HCT116 (cell line): ENCODE measurements around the gene LRBA. TPM values are rescaled to one million over a fixed set of nuclear protein-coding genes. Genes with fewer than 3 reads are reported as not detected.
"Not testable (repeated sequence)": the region's sequence is repeated elsewhere in the genome, so short reads cannot be mapped to it uniquely, and the experiment has no call there.

ENCODE experiments used
- ATAC-seq: fragments of 200-7000 bp; cut with Tn5 transposase; 2 replicates; pipeline ENCODE4 v1.9.1; 2020; ENCODE audit warnings: mild to moderate bottlenecking, moderate library complexity
- BruUV-seq: library from RNA; stranded (reverse); fragments of 400-500 nt; replicated peaks from 2 replicates; lab custom pipeline; 2021; lab: Mats Ljungman, UMichigan
- CTCF ChIA-PET: fragments of 300-600 bp; sonication (Branson Sonifier 250); formaldehyde crosslinking; loops from one replicate; lab custom pipeline; 2021; ENCODE audit warnings: antibody characterized with exemption; lab: Charles Lee
- POLR2A ChIA-PET: fragments of 300-600, 350-600 bp; sonication (Branson Sonifier 250); formaldehyde crosslinking; loops from one replicate; lab custom pipeline; 2021; ENCODE audit warnings: antibody characterized with exemption; lab: Charles Lee
- RAD21 ChIA-PET, 2 experiments: fragments of 300-600 bp; sonication (Branson Sonifier 250); formaldehyde crosslinking; loops; one replicate each; lab custom pipeline; 2023; ENCODE audit warnings: low total read pairs in 2 of 2; ENCODE audit not compliant: uncharacterized antibody in 2 of 2, unreplicated experiment in 2 of 2, low non-redundant PET in 1 of 2; lab: Charles Lee
- DNase-seq: peaks from one replicate; pipeline ENCODE4 v3.0.0-alpha.2; 2010; ENCODE audit warnings: low read depth, low spot score
- H2AFZ ChIP-seq: fragments of 200-600 bp; shearing (Covaris generic), sonication (generic); 2 replicates; pipeline ENCODE4 v1.6.1; 2017; ENCODE audit warnings: low read depth, mixed run types, mixed read lengths, antibody characterized with exemption, low read length; ENCODE audit not compliant: poor library complexity, severe bottlenecking
- H3K27ac ChIP-seq: 2 replicates; pipeline ENCODE4 v1.5.1; 2012; ENCODE audit warnings: low read depth, low read length
- H3K27me3 ChIP-seq: fragments of 200-600 bp; sonication (generic); 2 replicates; pipeline ENCODE4 v1.6.1; 2016; ENCODE audit warnings: mixed run types, low read length, mixed read lengths; ENCODE audit not compliant: insufficient read depth
- H3K36me3 ChIP-seq, 2 experiments: fragments of 200-500 bp in 1 of 2; fragments of 200-600 bp in 1 of 2; sonication (Bioruptor generic) in 1 of 2; sonication (generic) in 1 of 2; 2 replicates each; pipeline versions ENCODE4 v1.5.1 to v1.6.1; 2014 to 2016; ENCODE audit warnings: low read length in 2 of 2, inconsistent platforms in 1 of 2, mixed read lengths in 1 of 2, mixed run types in 1 of 2; ENCODE audit not compliant: insufficient read depth in 2 of 2, control insufficient read depth in 1 of 2
- H3K4me1 ChIP-seq, 2 experiments: fragments of 200-600 bp in 1 of 2; sonication (generic) in 1 of 2; 2 replicates each; pipeline versions ENCODE4 v1.5.1 to v1.6.1; 2012 to 2017; ENCODE audit warnings: low read length in 2 of 2, inconsistent platforms in 1 of 2, mild to moderate bottlenecking in 1 of 2, mixed read lengths in 1 of 2, mixed run types in 1 of 2, moderate library complexity in 1 of 2; ENCODE audit not compliant: insufficient read depth in 2 of 2, control insufficient read depth in 1 of 2
- H3K4me2 ChIP-seq: fragments of 200-600 bp; sonication (generic); 2 replicates; pipeline ENCODE4 v1.6.1; 2017; ENCODE audit warnings: mixed run types, low read length, mixed read lengths
- H3K4me3 ChIP-seq, 2 experiments: fragments of 200-600 bp in 1 of 2; sonication (generic) in 1 of 2; replicated peaks in 1 of 2; 2 replicates each; pipeline ENCODE4 v1.5.1; 2011 to 2016; ENCODE audit warnings: low read length in 2 of 2, control low read depth in 1 of 2, low read depth in 1 of 2, mild to moderate bottlenecking in 1 of 2, mixed read lengths in 1 of 2, mixed run types in 1 of 2
- H3K79me2 ChIP-seq: fragments of 200-600 bp; sonication (generic); 2 replicates; pipeline ENCODE4 v1.6.1; 2017; ENCODE audit warnings: mild to moderate bottlenecking, mixed run types, low read length, moderate library complexity, mixed read lengths; ENCODE audit not compliant: insufficient read depth
- H3K9ac ChIP-seq: fragments of 200-600 bp; sonication (generic); 2 replicates; pipeline ENCODE4 v1.6.1; 2016; ENCODE audit warnings: low read length, mixed read lengths
- H3K9me2 ChIP-seq: fragments of 200-600 bp; sonication (generic), shearing (Covaris generic); 2 replicates; pipeline ENCODE4 v1.6.1; 2017; ENCODE audit warnings: mixed run types, mild to moderate bottlenecking, moderate library complexity; ENCODE audit not compliant: insufficient read depth
- H3K9me3 ChIP-seq, 2 experiments: fragments of 200-500 bp in 1 of 2; fragments of 200-600 bp in 1 of 2; sonication (Bioruptor generic) in 1 of 2; sonication (generic) in 1 of 2; 2 replicates each; pipeline ENCODE4 v1.6.1; 2014 to 2017; ENCODE audit warnings: low read length in 2 of 2, mixed read lengths in 2 of 2, inconsistent platforms in 1 of 2, low read depth in 1 of 2, mild to moderate bottlenecking in 1 of 2, mixed run types in 1 of 2, moderate library complexity in 1 of 2; ENCODE audit not compliant: control insufficient read depth in 1 of 2, insufficient read depth in 1 of 2
- H4K20me1 ChIP-seq: fragments of 200-600 bp; sonication (generic), shearing (Covaris generic); 2 replicates; pipeline ENCODE4 v1.6.1; 2017; ENCODE audit warnings: mixed run types, mild to moderate bottlenecking, moderate library complexity; ENCODE audit not compliant: insufficient read depth
- POLR2A ChIP-seq: IDR thresholded peaks from 2 replicates; pipeline ENCODE4 v1.7.0; 2011; ENCODE audit warnings: borderline replicate concordance; ENCODE audit not compliant: insufficient read depth, insufficient read length; ENCODE audit errors: extremely low read depth
- RAD21 ChIP-seq: IDR thresholded peaks from 2 replicates; pipeline ENCODE4 v1.6.1; 2012; ENCODE audit warnings: low read depth, mild to moderate bottlenecking
- SIN3A ChIP-seq: IDR thresholded peaks from 2 replicates; pipeline ENCODE4 v1.6.1; 2012; ENCODE audit warnings: low read depth
- YY1 ChIP-seq: IDR thresholded peaks from 2 replicates; pipeline ENCODE4 v1.6.1; 2011; ENCODE audit warnings: low read length, low read depth, moderate library complexity, mild to moderate bottlenecking; ENCODE audit not compliant: insufficient replicate concordance; ENCODE audit errors: extremely low read depth
- ZFX ChIP-seq: fragments of 450-650 bp; IDR thresholded peaks from 2 replicates; pipeline ENCODE4 v1.6.1; 2017
- ZNF274 ChIP-seq: fragments of 200-500 bp; sonication (Bioruptor generic); IDR thresholded peaks from 2 replicates; pipeline ENCODE4 v1.6.1; 2014; ENCODE audit warnings: mild to moderate bottlenecking, low read depth, low read length, inconsistent platforms
- intact Hi-C: fragments of 100-400 bp; cut with micrococcal nuclease; formaldehyde crosslinking; loops from 2 replicates; pipeline ENCODE4 v1.10.0; 2022
- total RNA-seq: library from RNA; stranded (reverse); gene quantifications from one replicate; pipeline ENCODE4 v1.2.1, GENCODE V29; 2021; ENCODE audit not compliant: unreplicated experiment
- TF ChIP-seq, protein P1 (sequence below): IDR thresholded peaks from 2 replicates; pipeline ENCODE4 v1.6.1; 2012
- TF ChIP-seq, protein P2 (sequence below): IDR thresholded peaks from 2 replicates; pipeline ENCODE4 v1.6.1; 2012

The LRBA gene
- total RNA-seq, 1 experiment from 2014 or later = 79.8 TPM

DNA sequence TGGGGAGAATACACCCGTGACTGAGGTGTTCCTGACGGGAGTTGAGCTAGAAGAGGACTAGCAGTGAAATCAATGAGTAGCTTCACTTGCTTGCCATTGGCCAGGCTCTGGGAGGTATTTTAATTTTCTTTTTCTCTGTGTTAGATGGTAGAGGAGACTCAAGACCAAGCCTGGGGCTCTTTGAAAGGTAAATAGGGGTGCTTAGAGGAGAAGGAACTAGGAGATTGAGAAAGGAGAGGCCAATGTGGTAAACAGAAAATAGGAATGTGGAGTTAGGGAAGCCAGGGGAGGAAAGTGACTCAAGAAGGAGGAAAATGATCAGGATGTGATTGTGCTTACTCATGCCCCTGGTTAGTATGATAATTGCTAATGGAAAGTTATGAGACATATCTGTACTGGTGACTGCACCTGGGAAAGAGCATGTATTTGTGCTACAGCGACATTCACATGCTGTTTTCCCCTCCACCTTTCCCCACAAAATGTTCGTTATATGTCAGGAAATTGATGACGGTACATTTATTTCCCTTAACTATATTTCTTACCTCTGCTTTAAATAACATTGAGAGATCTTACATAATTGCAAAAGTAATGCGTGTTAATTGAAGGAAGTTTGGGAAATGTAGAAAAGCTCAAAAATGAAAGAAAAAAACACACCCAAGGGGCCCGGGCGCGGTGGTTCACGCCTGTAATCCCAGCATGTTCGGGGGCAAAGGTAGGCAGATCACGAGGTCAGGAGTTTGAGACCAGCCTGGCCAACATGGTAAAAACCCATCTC, 16.9 kb upstream of the LRBA start (continued):
- TF ChIP-seq, protein P1, sequence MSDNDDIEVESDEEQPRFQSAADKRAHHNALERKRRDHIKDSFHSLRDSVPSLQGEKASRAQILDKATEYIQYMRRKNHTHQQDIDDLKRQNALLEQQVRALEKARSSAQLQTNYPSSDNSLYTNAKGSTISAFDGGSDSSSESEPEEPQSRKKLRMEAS = no peak
- TF ChIP-seq ZFX (no peak), YY1 (no peak), SIN3A (no peak), RAD21 (no peak), ZNF274 (no peak)
- TF ChIP-seq, protein P2, sequence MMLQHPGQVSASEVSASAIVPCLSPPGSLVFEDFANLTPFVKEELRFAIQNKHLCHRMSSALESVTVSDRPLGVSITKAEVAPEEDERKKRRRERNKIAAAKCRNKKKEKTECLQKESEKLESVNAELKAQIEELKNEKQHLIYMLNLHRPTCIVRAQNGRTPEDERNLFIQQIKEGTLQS = no peak

DNA sequence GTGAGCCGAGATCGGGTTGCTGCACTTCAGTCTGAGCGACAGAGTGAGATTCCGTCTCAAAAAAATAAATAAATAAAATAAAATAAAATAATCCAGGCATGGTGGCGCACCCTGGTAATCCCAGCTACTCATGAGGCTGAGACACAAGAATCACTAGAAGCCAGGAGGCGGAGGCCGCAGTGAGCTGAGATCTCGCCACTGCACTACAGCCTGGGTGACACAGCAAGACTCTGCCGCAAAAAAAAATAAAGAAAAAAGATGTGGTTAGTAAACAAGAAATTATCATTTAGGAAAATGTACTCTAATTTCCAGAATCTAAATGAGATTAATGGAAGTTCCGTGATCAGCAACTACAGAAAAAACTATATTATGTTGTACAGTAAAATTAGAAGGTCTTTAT, 14.5 kb upstream of the LRBA start:
- Histone ChIP-seq H3K4me3 (no peak overlapping the region), H3K9me3 (no peaks in the 10 kb centered on the region), H3K79me2 (no peaks in the 10 kb centered on the region), H3K36me3 (no peaks in the 10 kb centered on the region), H3K9me2 (no peaks in the 10 kb centered on the region), H3K9ac (no peak overlapping the region), H3K27ac (no peak overlapping the region), H2AFZ (peak overlapping the region; percentile 22), H4K20me1 (no peaks in the 10 kb centered on the region), H3K27me3 (no peaks in the 10 kb centered on the region), H3K4me1 (peaks cover 0 to 7% of the 10 kb centered on the region in 2 experiments; a peak in 1 of 4 replicates), H3K4me2 (no peak overlapping the region)
- DNase-seq (no peak), ATAC-seq (no peak)
- ChIA-PET RAD21 (no interaction called here), POLR2A (no interaction called here), CTCF (no interaction called here)
- intact Hi-C loops = no loop called here
- TF ChIP-seq ZFX (no peak), POLR2A (no peak)
- TF ChIP-seq, protein P2 = no peak
- BruUV-seq = no TSS peak

DNA sequence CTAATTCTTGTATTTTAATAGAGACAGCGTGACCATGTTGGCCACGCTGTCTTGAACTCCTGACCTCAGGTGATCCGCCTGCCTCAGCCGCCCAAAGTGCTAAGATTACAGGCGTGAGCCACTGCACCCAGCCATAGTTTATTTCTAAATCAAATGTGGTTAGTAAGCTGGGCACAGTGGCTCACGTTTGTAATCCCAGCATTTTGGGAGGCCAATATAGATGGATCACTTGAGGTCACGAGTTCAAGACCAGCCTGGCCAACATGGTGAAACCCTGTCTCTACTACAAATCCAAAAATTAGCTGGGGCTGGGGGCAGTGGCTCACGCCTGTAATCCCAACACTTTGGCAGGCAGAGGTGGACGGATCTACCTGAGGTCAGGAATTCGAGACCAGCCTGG, 13.9 kb upstream of the LRBA start:
- BruUV-seq, H3K27ac ChIP-seq, H3K27me3 ChIP-seq, H3K9ac ChIP-seq, CTCF ChIA-PET, intact Hi-C loops, H4K20me1 ChIP-seq, RAD21 ChIA-PET, H3K9me3 ChIP-seq, ATAC-seq, H3K4me2 ChIP-seq, H2AFZ ChIP-seq, DNase-seq, H3K4me1 ChIP-seq, H3K9me2 ChIP-seq, H3K4me3 ChIP-seq, H3K36me3 ChIP-seq, H3K79me2 ChIP-seq, POLR2A ChIA-PET: not testable (repeated sequence)
